ENCODE data around the gene WAC.
"Not testable (repeated sequence)": the region's sequence is repeated elsewhere in the genome, so short reads cannot be mapped to it uniquely, and the experiment has no call there.

The WAC gene

DNA sequence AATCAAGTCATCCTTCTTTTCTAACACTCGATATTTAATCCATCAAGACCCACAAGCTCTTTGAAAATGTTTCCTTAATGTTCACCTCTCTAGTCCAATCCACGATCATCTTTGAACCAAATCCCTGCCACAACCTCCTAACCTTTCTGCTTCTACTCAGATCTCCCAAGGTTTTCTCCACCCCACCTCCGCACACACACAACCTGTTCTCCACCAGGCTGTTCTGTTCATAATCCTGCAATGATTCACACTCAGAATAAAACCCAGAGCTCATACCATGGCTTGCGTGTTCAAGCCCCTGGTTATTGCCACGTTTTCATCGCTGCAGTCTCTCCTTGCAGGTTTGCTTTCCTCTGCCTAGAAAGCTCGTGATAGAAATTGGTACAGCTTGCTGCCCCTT lies 90.6 kb downstream of the WAC start:
- DNase-seq: no peak

DNA sequence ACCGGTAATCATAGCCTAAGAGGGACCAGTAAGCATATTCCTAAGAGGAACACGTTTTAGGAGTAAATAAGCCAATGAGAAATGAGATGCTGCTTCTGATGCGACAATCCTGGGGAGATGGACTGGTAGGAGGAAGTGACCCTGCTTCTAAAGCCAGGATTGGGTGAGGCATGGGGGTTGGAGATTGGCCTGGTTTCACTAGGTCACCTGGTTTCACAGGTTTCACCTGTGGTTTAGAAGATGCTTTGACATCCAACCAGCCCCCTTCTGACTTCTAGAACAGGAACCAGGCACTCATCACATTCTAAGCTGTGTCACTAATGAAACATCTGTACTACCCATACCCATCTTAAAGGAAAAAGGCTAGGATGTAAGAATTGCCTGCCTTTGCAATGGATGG lies 91.4 kb downstream of the WAC start:
- DNase-seq: no peak

- DNase-seq: no peak
These were observed 94.2 kb downstream of the WAC start for GRCh38 chr10:28627102-28627501.

GRCh38 chr10:28628184-28628893 lies 95.4 kb downstream of the WAC start:
- DNase-seq: peak; percentile 72

DNA sequence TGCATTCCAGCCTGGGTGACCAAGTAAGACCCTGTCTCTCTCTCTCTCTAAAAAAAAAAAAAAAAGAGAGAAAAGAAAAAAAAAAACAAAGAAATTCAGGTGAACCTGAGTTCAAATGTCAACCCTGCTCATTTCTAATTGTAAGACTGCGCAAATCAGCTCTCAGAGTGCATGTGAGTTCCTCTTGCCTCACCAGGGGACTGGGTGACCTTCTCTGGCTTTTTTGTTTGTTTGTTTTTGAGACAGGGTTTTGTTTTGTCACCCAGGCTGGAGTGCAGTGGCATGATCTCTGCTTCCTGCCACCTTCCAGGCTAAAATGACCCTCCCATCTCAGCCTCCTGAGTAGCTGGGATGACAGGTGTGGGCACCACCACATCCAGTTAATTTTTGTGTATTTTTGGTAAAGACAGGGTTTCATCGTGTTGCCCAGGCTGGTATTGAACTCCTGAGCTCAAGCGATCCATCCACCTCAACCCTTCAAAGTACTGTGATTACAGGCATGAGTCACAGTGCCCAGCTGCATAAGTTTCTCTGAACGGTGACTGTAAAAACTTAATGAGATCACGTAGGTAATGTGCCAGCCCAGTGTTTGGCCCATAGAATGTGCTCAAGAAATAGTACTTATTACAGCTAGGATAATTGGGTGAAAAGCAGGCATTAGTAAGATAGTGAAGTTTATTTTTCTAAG lies 99.1 kb downstream of the WAC start:
- no peak for DNase-seq

DNA sequence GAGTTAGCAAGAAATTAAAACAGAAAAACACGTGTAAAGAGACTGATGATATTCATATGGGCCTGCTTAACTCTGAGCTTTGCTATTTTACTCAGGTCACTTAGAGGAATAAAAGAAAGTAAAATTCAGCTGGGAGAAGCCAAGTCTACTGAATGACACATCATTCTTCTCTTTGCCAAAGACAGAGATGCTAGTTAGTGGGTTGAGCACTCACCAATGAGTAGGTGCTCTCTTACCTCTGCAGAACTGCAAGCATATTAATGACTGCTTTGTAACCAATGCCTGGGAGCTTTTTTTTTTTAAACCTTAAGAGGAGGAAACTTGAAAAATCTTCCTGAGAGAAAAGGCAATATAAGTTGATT lies 99.6 kb downstream of the WAC start:
- DNase-seq: no peak

GRCh38 chr10:28633750-28634149 lies 100.8 kb downstream of the WAC start:
- DNase-seq: no peak

GRCh38 chr10:28637346-28637745 lies 104.4 kb downstream of the WAC start:
- no peak for DNase-seq

GRCh38 chr10:28638392-28638791 lies 105.5 kb downstream of the WAC start:
- no peak for DNase-seq

- no peak for DNase-seq
These were observed 107.6 kb downstream of the WAC start for GRCh38 chr10:28640551-28640950.

- DNase-seq: no peak
These were observed 111.7 kb downstream of the WAC start for GRCh38 chr10:28644647-28645046.

- DNase-seq: no peak
These were observed 119.2 kb downstream of the WAC start for GRCh38 chr10:28652106-28652505.

DNA sequence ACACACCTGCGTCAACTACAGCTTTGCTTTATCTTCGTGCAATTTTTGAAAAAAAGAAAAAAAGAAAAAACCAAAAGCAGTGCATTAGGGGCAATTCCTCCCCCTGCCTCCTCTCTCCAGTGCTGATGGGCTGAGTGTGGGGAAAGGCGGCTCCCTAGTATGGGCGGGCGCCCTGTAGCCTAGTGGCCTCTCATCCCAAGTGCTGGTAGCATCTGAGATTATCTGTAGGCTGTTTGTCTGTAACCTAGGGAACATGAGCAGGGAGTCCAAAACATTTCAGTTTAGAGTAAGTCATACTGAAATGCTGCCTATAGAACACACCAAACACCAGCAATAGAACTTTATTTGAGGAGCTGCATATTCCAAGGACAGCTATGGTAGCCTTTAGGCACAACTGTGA lies 119.8 kb downstream of the WAC start:
- DNase-seq: no peak

DNA sequence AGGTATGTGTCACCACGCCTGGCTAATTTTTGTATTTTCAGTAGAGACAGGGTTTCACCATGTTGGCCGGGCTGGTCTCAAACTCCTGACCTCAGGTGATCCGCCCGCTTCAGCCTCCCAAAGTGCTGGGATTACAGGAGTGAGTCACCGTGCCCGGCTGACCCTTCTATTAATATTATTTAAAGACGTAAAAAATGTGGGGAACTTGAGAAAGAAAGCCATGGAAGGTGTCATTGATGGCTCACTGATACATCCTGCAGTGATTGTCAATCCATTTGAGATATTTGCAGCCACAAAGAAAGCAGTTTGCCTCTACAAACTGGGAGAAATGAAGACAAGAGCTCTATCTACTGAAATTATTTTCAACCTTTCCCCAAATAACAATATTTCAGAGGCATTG lies 125.9 kb downstream of the WAC start:
- DNase-seq: not testable (repeated sequence)

DNA sequence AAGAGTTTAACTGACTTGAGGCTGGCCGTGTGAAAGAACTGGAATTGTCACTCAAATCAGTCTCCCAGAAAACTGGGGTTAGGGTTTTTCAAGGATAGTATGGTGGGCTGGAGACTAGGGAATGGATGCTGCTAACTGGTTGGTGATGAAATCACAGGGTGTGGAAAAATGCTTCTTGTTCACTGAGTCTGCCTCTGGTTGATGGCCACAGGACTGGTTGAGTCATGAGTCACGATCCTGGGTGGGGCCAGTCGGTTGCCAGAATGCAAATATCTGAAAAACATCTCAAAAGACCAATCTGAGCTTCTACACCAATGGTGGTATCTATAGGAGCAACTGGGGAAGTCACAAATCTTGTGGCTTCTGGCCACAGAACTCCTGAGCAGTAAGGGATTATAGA lies 128.1 kb downstream of the WAC start:
- DNase-seq: no peak

DNA sequence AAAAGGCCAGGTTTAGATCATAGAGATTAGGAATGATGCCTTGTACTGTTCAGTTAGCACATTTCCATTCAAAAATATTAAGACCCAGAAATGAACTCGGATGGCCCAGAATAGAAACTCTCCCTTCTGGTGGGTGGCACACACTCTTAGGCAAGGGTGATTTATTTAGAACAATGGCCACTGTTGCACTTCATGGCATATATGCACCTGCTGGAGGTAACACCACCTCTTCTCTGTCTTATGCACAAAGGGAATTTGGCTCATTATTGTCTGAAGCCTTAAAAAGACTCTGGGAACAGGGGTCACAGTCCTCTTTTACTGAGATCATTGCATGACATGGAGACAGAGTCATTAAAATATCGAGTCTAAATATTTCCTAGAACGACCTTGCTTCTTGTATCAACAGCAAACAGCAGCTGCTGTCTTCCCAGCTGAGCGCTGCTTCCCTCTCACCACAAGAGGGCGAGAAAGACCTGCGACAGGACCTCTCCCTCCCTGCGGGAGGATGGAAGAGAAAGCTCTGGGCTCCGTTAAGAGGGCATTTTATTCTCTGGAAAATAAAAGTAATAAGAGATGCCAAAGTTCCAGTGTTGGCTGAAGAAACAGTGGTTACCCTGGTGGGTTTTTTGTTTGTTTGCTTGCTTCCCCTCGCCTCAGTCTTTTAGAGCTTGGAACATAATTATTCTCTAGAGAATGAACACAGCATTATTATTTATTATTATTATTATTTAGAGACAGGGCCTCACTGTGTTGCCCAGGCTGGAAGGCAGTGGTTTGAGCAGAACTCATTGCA lies 130.9 kb downstream of the WAC start:
- DNase-seq: peak; percentile 72

DNA sequence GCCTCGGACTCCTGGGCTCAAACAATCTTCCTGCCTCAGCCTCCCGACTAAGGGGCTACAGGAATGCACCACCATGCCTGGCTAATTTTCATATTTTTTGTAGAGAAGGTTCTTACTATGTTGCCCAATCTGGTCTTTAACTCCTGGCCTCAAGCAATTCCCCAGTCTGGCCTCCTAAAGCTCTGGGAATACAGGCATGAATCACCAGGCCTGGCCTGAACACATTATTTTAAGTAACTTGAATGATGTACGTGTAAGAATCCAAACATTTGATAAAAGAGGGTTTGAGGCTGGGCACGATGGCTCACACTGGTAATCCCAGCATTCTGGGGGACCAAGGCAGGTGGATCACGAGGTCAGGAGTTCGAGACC lies 131.4 kb downstream of the WAC start:
- DNase-seq: no peak

DNA sequence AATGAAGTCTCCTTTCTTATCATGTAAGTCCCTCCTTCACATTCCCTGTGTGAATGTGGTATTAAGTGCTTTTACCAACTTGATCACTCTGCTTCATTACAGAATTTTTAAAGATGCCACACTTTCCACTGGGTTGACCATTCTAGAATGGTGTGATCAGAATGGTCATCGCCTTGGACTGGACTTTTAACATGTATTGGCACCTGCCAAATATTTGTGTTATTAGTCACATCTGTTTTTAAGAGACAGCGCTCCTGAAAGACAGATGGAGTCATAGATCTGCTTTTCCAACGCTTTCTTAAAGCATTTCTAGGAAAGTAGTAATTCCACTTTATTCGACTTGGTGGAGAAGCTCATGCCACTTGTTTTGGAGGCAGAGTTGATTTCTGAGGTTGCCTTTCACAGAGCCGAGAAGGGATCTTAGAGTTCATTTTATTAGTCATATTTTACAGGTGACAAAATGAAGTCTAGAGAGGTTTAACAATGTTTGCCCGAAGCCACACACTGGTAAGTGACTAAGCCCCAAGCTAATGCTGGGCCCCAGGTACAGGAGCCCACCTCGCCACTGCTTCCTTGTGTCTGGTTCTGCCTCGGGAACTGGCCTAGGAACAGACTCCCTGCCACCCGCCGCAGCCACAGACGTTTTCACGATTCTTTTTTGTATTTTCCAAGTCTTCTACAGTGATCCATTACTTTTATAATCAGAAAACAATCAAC lies 134.0 kb downstream of the WAC start:
- no peak for DNase-seq

DNA sequence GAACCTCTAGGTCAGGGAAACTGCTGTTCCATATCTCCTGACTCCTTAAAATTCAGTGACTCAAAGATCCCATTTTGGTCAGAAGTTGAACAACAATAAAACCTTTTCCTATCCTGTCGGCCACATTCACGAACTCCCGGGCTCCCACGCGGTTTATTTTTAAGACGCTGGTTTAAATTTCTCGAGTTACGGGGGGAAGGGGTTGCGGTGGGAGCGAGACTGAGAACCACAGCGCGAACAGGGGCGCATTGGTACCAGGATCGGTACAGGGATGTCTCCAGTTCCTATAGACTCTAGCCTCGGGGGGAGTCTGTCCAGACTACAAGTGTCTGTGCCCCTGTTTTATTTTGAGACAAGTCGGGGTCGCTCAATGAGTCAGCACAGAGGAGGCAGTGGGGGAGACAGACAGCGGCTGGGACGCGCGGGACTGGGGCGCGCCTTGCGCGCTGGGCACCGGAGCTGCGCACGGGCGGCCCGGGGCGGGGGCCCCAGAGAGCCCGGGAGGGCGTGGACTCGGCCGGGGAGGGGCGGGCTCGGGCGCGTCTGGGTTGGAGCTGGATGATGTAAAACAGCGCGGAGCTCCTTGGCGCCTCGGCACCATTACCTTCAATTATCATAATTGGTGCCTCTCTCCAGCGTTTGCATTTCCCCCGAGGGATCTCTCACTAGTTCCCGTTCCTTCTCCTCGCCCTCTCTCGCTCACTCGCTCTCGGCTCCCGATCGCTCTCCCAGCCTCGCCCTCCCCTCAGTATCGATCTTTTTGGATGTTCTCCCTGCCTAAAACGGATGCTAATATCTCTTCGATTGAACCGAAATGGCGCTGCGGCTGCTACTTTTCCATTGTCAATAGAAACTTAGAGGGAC lies 135.7 kb downstream of the WAC start:
- peak; percentile 44 for DNase-seq

- peak; percentile 44 for DNase-seq
These were observed 136.6 kb downstream of the WAC start for GRCh38 chr10:28669227-28670173.
